IPS-11a (cell line): Measurements from ENCODE around the gene BCAS1.
"Not testable (repeated sequence)": the region's sequence is repeated elsewhere in the genome, so short reads cannot be mapped to it uniquely, and the experiment has no call there.

Experiments
- H3K4me3 ChIP-seq: one replicate; pipeline ENCODE4 v1.5.1; 2013; ENCODE audit warnings: low read depth, low read length, control low read depth

Gene BCAS1

DNA sequence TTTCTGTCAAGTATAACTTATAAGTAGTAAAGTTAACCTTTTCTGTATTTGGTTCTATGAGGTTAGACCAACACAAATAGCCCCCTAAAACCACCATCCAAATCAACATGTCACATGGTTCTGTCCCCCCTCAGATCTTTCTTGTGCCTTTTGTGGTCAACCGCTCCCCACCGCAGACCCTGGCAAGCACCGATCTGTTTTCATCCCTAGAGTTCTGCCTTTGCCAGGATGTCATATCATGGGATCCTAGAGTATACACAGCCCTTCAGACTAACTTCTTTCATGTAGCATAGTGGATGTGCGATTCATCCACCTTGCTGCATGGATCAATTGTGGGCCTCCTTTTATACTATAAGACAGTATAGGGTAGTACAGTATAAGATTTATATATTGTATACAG, 124.3 kb downstream of the BCAS1 start:
- H3K4me3 ChIP-seq, result no peak overlapping the region

DNA sequence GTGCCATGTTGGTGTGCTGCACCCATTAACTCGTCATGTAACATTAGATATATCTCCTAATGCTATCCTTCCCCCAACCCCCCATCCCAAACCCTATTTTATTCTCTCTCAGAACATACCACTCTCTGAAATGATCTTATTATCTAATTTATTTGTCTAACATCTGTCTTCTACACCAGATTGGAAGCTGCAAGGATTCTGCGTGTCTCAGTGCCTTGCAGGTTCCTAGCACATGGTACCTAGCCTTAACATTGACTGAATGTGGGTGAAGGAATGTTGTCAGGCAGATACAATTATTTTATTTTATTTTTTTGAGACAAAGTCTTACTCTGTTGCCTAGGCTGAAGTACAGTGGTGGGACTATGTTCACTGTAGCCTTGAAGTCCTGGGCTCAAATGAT, 124.9 kb downstream of the BCAS1 start:
- no peak overlapping the region for H3K4me3 ChIP-seq

DNA sequence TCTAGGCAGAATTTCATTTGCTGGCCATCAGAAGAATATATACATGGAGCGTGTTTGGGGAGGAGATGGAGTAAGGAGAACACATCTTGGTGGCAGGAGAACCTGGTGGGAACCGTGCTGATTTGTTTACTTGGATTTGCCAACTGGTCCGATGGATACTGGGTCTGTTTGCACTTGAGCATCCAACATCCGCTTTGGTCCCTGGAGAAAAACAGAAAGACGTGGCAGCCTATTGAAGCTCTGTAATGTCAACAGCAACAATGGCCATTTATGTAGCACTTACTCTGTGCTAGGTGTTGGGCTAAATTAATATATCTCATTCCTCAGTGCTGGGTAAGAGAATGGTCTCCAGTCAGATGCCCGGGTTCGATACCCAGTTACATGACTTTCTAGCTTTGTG, 125.6 kb downstream of the BCAS1 start:
- H3K4me3 ChIP-seq, result no peak overlapping the region

DNA sequence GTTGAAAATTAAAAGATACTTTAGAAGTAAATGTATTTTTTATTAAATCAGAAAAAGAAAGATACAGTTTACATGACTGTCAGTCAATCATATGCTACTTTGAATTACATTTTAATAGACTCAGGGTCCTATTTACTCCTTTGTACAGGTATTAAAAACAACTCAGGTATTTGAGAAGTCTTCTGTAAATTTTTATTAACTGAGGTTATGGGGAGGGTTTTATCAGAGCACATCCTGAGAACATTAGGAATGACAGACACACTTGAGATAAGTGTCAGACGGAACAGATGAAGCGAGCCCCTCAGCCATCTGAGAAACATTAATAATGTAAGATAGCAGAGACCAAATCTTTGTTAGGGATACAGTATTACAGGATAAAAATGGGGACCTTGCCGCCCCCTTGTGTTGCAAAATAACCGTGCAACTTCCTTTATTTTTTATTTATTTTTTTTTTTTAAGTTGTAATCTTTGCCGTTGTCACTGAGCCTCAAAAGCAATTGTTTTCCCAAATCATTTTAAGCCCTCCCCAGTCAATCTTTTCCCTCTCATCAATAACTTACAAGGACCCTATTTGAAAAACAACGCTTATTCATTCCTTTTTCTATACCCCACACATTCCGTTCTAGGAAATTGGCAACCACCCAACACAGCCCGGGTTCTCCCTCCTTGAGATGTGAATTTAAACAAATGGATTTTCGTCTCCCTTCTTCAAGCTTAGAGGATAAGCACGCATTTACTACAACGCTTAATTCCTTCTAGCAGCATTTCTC, 126.7 kb downstream of the BCAS1 start:
- H3K4me3 ChIP-seq, result no peak overlapping the region

DNA sequence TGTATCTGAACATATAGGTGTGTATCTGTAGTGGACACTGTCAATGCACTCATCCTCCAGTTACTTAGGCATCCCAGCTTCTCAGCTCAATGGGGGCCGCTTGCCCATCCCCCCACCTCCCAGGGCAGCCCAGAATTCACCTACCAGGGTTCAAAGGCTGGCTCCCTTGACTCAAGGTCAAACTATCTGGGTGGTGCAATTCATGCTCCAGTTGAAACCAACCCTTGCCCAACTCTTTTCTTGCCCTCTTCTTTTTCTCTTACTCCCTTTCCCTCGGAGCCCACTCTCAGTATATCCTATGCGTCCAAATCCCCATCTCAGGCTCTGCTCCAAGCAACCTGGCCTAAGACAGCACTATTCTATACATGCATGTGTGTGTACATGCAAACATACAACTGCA, 127.4 kb downstream of the BCAS1 start:
- no peak overlapping the region for H3K4me3 ChIP-seq

DNA sequence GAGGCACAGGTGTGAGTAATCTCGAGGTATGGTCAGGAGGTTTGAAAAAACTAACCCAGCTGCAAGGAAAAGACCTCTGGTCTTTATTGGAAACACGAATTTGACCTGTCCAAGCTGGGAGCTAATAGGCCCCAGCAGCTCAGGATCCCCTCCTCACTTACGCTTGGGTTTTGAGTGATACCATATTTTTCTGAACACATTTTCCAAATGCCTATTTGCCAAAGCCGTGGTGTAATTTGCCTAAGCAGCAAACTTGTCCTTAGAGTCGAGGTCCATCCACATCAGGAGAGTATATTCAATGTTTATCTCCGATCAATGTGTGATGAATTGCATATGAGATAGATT, 128.0 kb downstream of the BCAS1 start:
- H3K4me3 ChIP-seq, result no peak overlapping the region

DNA sequence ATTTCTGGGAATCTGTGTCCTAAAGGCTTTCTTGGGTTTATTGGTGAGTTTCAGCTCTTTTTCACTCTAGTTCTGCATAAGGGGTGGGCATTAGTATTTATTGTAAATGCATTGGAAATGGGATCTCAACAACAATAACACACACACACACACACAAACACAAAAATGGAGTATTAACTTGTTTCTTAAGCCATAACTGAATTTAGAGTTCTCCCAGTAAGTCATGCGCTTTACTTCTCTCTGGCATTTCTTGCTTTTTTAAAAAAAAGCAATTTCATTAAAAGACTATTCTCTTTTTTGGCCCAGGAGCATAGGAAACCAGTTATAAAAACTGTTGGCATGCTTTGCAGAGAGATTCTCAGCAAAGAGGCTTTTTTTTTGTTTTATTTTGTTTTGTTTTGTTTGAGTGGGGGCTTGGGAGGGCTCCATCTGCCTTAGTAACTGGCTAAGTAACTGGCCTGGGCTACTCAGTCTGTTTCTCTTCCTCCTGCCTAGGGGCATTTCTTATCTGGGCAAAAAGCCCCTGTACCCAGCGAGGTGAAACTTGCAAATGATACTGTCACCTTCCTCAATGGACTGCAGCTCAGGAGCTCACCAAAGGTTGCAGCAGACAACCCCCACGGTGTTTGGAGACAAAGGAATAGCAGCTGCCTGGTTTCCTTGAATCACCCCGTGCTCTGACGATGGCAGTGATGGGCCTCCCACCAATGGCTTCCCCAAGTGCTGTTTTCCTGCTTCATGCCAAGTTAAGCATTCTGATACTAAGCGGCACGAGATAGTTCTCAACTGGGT, 128.5 kb downstream of the BCAS1 start:
- H3K4me3 ChIP-seq, result no peak overlapping the region

DNA sequence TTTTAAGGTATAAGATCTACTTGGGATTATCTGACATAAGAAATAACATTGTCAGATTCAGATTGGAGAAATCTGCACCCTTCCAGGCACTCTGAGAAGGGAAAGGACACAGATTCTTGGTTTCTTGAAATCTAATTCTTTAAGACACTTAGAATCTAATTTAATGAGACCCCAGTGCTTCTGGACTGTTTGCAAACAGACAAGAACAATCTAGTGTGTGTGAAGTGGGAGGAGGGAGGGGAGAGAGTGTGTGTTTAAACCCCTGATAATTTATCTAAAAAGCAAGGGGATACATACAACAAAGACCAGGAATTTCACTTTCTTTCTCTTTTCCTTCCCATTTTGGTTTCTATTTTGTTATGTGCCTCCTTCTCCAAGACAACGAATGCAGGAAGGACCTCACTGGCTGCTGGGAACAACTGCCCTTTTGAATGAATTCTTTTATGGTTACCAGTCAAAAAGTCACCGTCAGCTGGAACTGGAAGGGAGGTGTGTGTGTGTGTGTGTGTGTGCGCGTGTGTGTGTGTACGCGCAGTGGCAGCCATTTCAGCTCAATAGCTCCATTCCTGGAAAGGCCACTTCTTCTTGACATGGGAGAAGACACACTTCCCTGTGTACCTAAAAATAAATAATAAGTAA, 129.4 kb downstream of the BCAS1 start:
- H3K4me3 ChIP-seq, result no peak overlapping the region

DNA sequence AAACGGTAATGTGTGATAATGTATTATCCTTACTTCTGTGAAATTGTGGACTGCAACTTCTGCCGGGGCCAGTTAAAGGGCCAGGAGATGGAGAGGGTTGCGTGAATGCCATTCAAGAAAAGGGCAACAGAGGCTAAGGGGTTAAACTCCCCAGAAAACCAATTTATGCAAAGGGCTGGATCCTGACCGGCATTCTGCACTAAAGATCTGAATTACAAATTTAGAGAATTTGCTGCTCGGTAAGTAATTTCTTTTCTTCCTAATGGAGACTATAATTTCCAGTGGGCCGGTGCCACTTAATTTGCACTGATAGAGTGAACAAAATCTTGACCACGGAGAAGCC, 130.1 kb downstream of the BCAS1 start:
- H3K4me3 ChIP-seq, result no peak overlapping the region

DNA sequence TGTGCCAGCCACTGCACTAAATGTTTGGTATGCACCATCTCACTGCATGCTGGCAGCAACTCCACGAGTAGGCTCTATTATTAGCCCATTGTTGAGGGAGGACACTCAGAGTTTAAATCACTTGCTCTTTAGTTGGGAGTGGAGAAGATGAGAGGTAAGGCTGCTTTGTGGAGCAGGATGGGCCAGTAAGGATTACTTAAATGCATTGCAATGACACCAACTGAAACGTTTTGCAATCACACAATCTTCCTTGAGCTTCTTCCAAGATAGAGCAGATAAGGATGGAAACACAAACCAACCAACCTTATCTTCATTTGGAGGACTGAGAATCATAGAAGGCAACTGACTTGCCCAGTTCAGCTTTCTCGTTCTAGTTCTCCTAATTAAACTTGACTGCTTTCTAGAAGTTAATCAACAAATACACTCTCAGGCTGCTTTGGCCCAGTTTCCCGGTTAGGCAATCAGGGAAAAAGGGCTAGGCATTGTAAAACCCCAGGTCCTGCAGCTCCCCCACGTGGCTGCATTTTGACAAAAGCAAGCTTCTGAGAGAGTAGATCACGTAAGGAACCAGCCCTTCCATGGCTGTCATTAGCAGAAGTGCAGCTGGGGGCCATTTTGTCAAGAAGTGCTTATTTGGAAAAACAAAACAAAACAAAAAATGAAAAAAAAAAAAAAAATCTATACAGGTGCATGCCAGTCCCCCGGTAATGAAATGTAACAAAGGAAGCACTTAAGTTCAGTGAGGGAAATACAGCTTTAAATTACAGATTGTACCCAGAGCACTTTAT, 130.6 kb downstream of the BCAS1 start:
- H3K4me3 ChIP-seq, result no peak overlapping the region

DNA sequence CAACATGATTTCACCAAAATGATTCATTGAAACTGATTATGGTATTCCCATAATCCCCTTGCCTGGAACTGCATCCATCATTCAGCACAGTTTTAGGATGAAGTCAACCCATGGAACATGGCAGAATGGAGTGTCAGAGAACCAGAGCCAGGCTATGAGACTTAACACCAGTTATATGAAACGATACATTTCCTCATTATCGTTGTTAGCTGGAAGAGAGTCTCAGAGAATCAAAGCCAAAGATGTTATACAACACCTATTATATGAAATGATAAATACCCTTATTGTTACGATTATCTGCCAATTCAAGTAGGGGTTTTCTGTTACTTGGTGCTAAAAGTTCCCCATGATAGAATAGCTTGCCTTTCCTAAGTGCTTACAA, 131.2 kb downstream of the BCAS1 start:
- no peak overlapping the region for H3K4me3 ChIP-seq

DNA sequence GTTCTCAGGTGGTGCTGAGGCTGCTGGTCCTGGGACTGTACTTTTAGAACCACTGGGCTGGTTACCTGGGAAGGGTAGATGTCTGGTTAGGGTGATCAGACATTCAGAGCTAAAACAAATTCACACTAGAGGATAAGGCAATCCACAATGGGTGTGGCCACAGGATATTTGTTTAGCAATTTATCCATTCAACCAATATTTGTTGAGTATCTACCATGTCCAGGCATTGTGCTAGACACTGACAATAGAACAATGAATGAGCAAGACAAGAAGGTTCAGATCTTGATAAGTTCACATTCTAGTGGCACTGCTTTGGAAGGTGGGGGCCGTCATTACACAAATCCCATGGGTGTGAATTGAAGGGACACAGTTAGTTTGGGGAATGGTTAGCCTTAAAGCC, 131.7 kb downstream of the BCAS1 start:
- H3K4me3 ChIP-seq, result no peak overlapping the region

DNA sequence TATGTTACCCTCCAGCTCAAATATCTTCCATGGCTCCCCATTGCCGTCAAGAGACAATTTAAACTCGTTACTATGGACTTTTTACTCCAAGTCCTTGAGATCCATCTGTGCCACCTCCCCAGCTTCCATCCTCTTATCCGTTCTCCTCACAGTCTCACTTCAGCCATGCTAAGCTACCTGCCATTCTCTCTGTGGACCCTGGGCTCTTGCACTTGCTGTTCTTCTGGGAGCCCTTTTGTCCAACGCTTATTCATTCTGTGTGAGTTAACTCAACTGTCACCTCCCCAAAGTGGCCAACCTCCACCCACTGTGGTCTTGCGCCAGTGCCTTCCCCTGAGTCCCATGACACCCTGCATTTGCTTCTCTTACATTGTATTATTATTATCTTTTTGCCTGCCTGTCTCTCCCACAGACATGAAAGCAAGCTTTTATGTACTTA, 132.4 kb downstream of the BCAS1 start:
- H3K4me3 ChIP-seq, result no peak overlapping the region

DNA sequence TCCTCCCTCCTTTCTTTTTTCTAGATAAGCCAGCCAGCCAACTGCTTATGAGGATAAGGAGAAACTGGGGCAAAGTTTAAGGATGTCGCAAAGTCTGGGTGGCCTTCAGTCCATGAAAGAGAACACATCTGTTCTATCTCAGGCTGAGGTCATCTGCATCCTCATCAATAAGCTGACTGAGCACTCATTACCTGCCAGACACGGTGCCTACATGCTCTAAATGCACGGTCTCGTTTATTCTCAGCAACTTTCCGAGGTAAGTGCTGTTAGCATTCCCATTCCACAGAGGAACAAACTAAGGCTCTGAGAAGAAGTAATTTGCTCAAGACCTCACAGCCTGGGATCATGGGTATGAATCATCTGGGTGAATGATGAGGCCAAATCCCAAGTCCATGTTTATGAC, 133.1 kb downstream of the BCAS1 start:
- no peak overlapping the region for H3K4me3 ChIP-seq

DNA sequence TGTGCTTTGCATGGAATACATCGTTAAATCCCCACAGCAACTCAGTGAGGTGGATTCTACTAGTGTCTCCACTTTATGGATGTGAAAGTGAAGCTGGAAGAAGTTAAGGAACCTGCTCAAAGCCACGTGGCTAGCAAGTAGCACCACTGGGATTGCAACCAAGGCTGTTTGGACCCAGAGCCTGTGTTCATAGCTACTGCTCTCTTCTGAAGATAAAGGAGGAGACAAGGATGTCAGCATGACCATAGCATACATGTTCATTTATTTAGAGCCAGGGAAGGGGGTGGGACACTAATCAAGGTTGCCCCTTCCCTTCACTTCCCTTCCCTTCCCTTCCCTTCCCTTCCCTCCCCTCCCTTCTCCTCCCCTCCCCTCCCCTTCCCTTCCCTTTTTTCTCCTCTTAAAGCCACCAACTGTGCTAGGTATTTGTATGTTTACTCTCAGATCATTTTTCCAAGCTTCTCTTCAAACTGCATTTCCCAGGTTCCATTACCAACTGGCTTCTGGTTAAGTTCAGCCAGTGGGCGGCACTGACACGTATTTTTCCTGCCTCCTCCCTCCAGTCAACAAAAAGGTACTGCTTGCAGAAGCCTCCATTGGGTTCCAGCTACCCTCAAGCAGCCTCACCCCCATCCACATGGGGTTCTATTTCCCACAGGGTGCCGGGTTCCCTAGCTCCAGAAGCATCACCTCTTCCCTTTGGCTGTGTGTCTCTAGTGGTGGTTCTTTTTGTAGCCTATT, 134.9 kb downstream of the BCAS1 start:
- no peak overlapping the region for H3K4me3 ChIP-seq

DNA sequence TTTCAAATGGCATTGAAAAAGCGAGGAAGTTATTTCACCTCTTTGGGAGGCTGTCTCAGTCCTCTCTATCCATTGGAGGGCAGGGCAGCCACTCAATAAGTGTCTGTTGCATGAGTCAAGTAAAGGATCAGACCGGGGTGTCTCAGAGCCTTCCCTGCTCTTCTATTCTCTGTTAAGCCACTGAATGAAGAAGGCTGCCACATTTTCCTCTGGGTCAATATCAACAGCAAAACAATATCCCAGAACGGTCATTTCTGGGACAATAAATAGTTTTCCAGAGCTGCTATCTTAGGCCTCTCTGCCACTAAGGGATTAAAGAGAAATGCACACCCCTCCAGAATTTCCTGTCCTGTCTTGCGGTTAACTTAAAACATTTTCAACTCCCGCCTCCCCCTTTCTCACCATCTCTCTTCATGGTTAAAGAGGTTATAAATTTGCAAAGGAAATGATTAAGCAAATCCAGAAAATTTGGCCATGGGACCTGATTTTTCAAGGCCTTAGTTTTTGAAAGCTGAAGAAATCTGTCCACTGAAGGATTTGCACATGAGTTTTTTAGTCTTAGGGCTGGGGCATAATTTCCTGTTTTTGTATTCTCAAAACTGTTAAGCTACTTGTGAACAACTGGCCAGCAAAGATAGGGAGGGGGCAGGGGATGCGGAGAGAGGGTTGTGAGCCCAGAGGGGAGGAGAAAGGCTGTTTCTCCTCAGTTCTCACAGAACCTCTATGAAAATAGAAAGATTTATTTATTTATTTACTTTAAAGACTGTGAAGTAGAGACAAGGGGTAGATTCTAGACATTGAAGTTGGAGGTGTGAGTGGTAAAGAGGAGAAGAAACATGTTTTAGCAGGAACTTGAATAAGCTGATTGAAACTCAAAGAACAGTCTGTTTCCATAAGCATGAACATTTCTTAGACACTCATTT, 135.7 kb downstream of the BCAS1 start:
- no peak overlapping the region for H3K4me3 ChIP-seq

DNA sequence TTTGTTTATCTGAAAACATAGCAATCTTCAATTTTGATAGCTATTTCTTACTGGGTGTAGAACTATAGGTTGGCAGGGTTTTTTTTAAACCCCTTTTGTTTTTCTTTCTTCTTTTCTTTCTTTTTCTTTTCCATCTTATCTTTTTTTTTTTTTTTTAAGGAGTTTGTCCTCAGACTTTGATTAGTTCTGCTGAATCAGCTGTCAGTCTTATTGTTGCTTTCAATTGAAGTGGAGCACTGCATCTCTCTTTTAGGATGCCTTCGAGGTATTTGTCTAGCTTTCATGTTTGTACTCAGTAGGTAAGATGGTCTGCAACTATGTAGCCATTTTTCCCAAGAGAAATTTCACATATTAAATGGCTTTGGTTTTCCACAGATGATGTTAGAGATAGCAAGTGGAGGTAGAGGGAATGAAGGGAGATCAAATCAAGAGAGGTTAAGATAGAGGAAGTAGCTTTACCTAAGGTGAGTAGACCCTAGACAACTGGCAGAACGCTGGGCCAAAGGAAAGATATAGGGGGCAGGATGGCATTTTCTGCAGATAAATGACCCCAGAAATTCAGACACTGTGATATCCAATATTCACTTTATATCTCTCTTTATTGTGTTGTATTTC, 137.1 kb downstream of the BCAS1 start:
- no peak overlapping the region for H3K4me3 ChIP-seq

DNA sequence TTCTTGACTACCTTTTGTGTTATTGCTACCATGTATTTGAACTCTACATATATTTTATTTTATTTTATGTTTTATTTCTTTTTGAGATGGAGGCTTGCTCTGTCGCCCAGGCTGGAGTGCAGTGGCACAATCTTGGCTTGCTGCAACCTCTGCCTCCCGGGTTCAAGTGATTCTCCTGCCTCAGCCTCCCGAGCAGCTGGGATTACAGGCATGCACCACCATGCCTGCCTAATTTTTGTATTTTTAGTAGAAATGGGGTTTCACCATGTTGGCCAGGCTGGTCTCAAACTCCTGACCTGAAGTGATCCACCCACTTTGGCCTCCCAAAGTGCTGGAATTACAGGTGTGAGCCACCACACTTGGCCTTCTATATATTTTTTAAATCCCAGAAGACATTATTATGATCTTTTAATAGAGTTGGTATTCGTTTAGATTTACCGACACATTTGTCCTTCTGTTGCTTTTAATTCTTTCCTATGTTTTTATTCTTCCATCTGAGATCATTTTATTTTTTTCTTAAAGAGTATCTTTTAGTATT, 137.7 kb downstream of the BCAS1 start:
- H3K4me3 ChIP-seq, result not testable (repeated sequence)

DNA sequence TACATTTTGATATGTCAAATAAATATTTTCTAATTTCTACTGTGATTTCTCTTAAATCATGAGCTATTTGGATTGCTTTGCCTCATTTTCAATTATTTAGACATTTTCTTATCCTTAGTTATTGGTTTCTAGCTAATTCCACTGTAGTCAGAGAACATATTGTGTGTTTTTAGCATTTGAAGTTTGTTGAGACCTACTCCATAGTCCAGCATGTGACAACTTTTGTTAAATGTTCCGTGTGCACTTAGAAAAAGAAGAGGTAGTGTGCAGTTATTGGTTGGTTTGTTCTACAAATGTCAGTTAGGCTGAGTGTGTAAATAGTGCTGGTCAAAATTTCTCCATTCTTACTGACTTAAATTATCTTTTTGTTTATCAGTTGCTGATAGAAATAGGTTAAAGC, 138.8 kb downstream of the BCAS1 start:
- no peak overlapping the region for H3K4me3 ChIP-seq
